Spleen (tissue), 7 donors: ENCODE data around the gene GMPS.

Source experiments
- POLR2A ChIP-seq, 3 donors: fragments of 450-650 bp; IDR thresholded peaks; one replicate each; pipeline ENCODE4 v1.5.1; 2017; ENCODE audit warnings: antibody characterized with exemption in 3 of 3, mild to moderate bottlenecking in 1 of 3
- TF ChIP-seq, protein P1 (sequence below), 11 experiments: fragments of 200-600 bp in 7 of 11; fragments of 450-650 bp in 4 of 11; sonication (generic) in 4 of 11; IDR thresholded peaks in 8 of 11; conservative IDR thresholded peaks in 3 of 11; 1 replicate in 7 of 11; 2 replicates in 4 of 11; pipeline versions ENCODE4 v1.4.0 to v1.8.0; 2016 to 2021; ENCODE audit warnings: antibody characterized with exemption in 11 of 11, inconsistent platforms in 4 of 11, mild to moderate bottlenecking in 1 of 11
- donor health status: DM: no; HTN: no; CAD: no; lungs with moderate emphysema.
- donor health status: DM: no; HTN: no; CAD: no.
- donor health status: DM: no; HTN: no; CAD: no.

DNA sequence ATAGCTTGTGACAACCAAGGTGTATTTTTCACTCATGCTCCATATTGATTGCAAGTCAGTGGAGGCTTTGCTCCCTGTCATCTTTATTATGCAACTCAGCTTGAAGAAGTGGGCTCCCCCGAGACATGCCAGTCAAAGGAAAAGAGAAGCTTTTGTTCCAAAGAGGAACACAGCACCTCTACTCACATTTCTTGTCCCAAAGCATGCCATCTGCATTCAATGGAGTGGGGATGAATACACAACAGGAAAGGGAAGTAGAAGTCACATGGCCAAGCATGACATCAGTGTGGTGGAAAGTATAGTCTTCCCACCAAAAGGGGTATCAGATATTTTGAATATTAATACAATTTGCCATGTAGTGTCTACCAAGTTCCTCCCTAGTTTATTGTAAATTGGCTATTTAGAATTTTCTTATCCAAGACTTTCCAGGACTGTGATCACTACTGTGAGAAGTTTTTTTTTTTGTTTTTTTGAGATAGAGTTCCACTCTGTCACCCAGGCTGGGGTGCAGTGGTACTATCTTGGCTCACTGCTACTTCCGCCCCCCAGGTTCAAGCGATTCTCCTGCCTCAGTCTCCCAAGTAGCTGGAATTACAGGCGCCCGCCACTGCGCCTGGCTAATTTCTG, 114.5 kb downstream of the GMPS start:
- TF ChIP-seq, protein P1, sequence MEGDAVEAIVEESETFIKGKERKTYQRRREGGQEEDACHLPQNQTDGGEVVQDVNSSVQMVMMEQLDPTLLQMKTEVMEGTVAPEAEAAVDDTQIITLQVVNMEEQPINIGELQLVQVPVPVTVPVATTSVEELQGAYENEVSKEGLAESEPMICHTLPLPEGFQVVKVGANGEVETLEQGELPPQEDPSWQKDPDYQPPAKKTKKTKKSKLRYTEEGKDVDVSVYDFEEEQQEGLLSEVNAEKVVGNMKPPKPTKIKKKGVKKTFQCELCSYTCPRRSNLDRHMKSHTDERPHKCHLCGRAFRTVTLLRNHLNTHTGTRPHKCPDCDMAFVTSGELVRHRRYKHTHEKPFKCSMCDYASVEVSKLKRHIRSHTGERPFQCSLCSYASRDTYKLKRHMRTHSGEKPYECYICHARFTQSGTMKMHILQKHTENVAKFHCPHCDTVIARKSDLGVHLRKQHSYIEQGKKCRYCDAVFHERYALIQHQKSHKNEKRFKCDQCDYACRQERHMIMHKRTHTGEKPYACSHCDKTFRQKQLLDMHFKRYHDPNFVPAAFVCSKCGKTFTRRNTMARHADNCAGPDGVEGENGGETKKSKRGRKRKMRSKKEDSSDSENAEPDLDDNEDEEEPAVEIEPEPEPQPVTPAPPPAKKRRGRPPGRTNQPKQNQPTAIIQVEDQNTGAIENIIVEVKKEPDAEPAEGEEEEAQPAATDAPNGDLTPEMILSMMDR (IDR thresholded peaks at IDR 0.05 in 8 of 11, conservative IDR thresholded peaks at IDR 0.05 in 3 of 11), result no peak
- no peak for TF ChIP-seq POLR2A (IDR thresholded peaks at IDR 0.05)
